GM12872 (cell line): ENCODE measurements around the gene AMBRA1.

Experiments used
- TF ChIP-seq, protein P1 (sequence below): IDR thresholded peaks from 3 replicates; pipeline ENCODE4 v1.5.1; 2011; ENCODE audit warnings: low read depth, mild to moderate bottlenecking, low read length, moderate library complexity; ENCODE audit not compliant: insufficient read depth

The AMBRA1 gene, protein sequence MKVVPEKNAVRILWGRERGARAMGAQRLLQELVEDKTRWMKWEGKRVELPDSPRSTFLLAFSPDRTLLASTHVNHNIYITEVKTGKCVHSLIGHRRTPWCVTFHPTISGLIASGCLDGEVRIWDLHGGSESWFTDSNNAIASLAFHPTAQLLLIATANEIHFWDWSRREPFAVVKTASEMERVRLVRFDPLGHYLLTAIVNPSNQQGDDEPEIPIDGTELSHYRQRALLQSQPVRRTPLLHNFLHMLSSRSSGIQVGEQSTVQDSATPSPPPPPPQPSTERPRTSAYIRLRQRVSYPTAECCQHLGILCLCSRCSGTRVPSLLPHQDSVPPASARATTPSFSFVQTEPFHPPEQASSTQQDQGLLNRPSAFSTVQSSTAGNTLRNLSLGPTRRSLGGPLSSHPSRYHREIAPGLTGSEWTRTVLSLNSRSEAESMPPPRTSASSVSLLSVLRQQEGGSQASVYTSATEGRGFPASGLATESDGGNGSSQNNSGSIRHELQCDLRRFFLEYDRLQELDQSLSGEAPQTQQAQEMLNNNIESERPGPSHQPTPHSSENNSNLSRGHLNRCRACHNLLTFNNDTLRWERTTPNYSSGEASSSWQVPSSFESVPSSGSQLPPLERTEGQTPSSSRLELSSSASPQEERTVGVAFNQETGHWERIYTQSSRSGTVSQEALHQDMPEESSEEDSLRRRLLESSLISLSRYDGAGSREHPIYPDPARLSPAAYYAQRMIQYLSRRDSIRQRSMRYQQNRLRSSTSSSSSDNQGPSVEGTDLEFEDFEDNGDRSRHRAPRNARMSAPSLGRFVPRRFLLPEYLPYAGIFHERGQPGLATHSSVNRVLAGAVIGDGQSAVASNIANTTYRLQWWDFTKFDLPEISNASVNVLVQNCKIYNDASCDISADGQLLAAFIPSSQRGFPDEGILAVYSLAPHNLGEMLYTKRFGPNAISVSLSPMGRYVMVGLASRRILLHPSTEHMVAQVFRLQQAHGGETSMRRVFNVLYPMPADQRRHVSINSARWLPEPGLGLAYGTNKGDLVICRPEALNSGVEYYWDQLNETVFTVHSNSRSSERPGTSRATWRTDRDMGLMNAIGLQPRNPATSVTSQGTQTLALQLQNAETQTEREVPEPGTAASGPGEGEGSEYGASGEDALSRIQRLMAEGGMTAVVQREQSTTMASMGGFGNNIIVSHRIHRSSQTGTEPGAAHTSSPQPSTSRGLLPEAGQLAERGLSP (N-terminal part only)

DNA sequence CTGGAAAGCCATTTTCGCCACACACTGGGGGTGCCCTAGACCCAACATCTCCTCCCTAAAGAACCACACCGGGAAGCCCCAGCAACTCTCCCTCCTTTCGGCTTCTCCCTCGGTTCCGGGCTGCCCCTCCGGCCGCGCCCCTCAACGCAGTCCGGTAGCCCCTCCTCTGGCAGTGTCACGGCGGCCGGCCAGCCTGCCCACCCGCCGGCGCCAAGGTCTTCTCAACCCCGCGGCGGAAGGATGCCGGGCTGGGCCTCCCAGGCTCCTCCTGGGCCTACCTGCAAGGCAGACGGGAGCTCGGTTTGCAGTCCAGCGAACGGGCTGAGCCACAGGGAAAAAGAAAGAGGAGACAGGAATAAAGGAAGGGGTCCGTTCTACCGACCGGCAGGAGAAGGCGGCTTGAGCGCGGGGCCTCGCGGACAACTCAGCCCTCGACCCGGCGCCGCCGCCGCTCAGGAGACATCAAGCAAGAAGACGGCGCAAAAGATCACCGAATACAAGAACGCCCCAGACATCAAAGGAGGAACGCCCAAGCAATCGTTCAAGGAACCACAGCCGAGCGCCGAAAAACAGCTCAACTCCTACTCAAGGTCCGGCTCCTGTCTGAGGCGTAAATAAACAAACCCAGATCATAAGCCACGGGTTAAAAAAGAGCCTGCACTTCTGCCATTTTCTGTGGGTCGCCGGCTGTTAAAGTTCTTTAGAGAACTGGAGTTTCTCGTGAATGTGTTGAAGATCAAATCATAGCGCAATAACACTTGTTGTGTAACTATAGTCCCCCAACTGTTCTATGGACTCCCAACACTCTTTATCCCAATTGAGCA, at the start of gene AMBRA1:
Gene AMBRA1, minus strand, starts transcription at position 474 of the 824 bp plus-strand sequence. CDS start 45,643 bp downstream, outside the sequence.
- TF ChIP-seq, protein P1, sequence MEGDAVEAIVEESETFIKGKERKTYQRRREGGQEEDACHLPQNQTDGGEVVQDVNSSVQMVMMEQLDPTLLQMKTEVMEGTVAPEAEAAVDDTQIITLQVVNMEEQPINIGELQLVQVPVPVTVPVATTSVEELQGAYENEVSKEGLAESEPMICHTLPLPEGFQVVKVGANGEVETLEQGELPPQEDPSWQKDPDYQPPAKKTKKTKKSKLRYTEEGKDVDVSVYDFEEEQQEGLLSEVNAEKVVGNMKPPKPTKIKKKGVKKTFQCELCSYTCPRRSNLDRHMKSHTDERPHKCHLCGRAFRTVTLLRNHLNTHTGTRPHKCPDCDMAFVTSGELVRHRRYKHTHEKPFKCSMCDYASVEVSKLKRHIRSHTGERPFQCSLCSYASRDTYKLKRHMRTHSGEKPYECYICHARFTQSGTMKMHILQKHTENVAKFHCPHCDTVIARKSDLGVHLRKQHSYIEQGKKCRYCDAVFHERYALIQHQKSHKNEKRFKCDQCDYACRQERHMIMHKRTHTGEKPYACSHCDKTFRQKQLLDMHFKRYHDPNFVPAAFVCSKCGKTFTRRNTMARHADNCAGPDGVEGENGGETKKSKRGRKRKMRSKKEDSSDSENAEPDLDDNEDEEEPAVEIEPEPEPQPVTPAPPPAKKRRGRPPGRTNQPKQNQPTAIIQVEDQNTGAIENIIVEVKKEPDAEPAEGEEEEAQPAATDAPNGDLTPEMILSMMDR, result no peak

DNA sequence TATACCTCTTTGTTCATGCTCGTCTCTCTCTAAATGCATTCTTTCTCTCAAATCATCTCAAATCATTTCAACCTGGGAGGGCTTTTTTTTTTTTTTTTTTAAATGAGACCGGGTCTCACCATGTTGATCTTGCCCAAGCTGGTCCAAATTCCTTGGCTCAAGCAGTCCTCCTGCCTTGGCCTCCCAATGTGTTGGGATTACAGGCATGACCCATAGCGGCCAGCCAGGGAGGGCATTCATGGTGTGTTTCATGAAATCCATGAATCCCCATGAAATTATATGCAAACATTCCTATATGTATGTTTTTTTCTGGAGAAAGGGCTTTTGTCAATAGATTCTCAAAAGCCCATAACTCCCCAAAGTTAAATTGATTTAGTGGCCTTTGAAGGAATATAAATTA, 49.7 kb upstream of the AMBRA1 start:
- TF ChIP-seq, protein P1, result no peak

DNA sequence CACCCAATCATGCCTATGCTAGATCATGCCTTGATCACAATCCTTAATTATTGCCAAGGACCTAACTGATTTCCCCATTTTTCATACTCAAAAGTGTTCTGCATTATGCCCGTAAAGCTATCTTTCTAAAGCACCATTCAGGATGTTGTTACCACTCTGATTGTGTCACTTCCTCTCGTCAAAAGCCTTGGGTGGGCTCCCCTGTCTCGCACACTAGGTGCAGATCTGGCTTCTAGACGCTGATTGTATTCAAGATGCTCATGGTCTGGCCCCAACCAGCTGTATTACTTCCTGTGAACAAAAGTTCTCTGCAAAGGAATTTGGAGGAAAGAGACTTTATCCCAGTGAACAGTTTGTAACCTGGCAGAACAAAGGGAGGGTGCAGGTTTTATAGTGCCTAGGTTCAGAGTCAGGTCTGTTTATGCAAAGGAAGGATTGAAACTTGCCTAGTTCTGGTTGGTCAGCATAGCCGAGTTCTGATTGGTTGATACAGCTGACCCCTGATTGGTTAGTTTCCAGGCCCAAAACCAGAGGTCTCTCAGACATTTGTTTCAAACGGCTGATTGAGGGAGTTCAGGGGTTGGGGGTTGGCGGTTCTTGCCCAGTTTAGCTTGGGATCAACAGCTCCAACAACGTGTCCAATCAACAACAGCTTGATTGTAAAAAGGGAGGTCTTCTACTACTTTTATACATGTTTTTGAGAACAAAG, 49.0 kb upstream of the AMBRA1 start:
- TF ChIP-seq, protein P1, result no peak

DNA sequence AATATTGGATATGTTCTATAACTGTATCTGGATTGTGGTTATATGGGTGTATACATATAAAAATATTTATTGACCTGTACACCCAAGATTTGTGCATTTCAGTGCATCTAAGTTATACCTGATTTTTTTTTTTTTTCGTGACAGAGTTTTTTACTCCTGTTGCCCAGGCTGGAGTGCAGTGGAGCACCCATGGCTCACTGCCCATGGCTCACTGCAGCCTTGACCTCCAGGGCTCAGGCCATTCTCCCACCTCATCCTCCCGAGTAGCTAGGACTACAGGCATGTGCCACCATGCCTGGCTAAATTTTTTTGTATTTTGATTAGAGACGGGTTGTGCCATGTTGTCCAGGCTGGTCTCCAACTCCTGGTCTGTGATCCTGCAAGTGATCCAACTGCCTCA, 47.8 kb upstream of the AMBRA1 start:
- TF ChIP-seq, protein P1, result no peak

DNA sequence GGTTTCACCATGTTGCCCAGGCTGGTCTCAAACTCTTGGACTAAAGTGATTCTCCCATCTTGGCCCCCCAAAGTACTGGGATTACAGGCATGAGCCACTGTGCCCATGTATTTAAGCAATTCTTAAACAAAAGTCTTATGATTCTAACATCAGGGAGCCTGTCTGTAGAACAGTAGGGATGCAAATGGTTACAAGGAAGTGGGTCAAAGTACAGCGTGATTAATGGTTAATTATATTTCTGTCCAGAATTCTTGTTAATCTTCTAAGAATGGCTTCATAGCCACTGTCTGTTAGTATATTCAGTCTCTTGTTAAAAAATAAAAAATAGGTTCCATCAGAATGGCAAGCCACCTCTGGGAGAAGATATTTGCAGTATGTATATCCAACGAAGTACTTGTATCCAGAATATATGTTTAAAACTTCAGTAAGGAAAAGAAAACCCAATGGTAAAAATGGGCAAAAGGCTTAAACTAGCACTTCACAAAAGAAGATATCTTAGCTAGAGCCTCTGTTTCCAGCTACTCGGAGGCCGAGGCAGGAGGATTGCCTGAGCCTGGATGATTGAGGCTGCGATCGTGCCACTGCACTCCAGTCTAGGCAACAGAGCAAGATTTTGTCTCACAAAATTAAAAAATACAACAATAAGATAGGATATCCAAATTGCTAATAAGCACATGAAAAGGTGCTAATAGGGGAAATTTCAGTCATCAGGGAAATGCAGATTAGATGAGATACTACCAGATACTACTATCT, 46.4 kb upstream of the AMBRA1 start:
- TF ChIP-seq, protein P1, result no peak
